ENCODE results near the gene CLRN2.

- TF ChIP-seq CTCF (IDR thresholded peaks at IDR 0.05) (peak; percentile 41), EZH2 (IDR thresholded peaks at IDR 0.05) (no peak)
Measured at GRCh38 chr4:17562157-17562556, 47.2 kb downstream of the CLRN2 start.

All from neural progenitor cell (in vitro differentiated cells).